Astrocyte (in vitro differentiated cells and primary cell): ENCODE data around the gene PARD3B. TPM values are rescaled to one million over a fixed set of nuclear protein-coding genes. Genes with fewer than 3 reads are reported as not detected.

Experiments used
- DNase-seq: peaks from one replicate; pipeline ENCODE4 v3.0.0-alpha.2; 2010; ENCODE audit warnings: low read depth
- FAIRE-seq: peaks from 2 replicates; lab custom pipeline; 2011; peaks lifted over from hg19 to GRCh38; lab: Jason Lieb, UNC
- H2AFZ ChIP-seq: 2 replicates; pipeline ENCODE4 v1.6.0; 2012; ENCODE audit warnings: low read depth, low read length, inconsistent platforms
- H3K27ac ChIP-seq: 2 replicates; pipeline ENCODE4 v1.5.1; 2011; ENCODE audit warnings: low read depth, low read length, inconsistent platforms
- H3K27me3 ChIP-seq: 2 replicates; pipeline ENCODE4 v1.6.0; 2011; ENCODE audit warnings: low read length, inconsistent platforms; ENCODE audit not compliant: insufficient read depth
- H3K36me3 ChIP-seq: 2 replicates; pipeline ENCODE4 v1.5.1; 2011; ENCODE audit warnings: low read length, inconsistent platforms; ENCODE audit not compliant: insufficient read depth
- H3K4me1 ChIP-seq: 2 replicates; pipeline ENCODE4 v1.5.1; 2011; ENCODE audit warnings: low read length, inconsistent platforms; ENCODE audit not compliant: insufficient read depth
- H3K4me2 ChIP-seq: 2 replicates; pipeline ENCODE4 v1.6.0; 2012; ENCODE audit warnings: low read length, inconsistent platforms
- H3K4me3 ChIP-seq: 2 replicates; pipeline ENCODE4 v1.5.1; 2011; ENCODE audit warnings: low read depth, mild to moderate bottlenecking, low read length, inconsistent platforms; ENCODE audit not compliant: insufficient read depth
- H3K79me2 ChIP-seq: 2 replicates; pipeline ENCODE4 v1.6.0; 2012; ENCODE audit warnings: mild to moderate bottlenecking, low read length, inconsistent platforms; ENCODE audit not compliant: insufficient read depth
- H3K9ac ChIP-seq: 2 replicates; pipeline ENCODE4 v1.6.0; 2012; ENCODE audit warnings: mild to moderate bottlenecking, low read length, inconsistent platforms
- H3K9me3 ChIP-seq: 2 replicates; pipeline ENCODE4 v1.5.1; 2012; ENCODE audit warnings: low read depth, mild to moderate bottlenecking, low read length, inconsistent platforms; ENCODE audit not compliant: insufficient read depth
- H4K20me1 ChIP-seq: 2 replicates; pipeline ENCODE4 v1.6.0; 2012; ENCODE audit warnings: low read length, inconsistent platforms; ENCODE audit not compliant: insufficient read depth
- H3K27ac Mint-ChIP-seq: one replicate; pipeline ENCODE4 v1.8.0; 2021; ENCODE audit warnings: mild to moderate bottlenecking, mixed read lengths; ENCODE audit not compliant: unreplicated experiment
- H3K27me3 Mint-ChIP-seq: one replicate; pipeline ENCODE4 v1.8.0; 2021; ENCODE audit warnings: low read depth, mixed read lengths; ENCODE audit not compliant: unreplicated experiment
- H3K36me3 Mint-ChIP-seq: one replicate; pipeline ENCODE4 v1.8.0; 2021; ENCODE audit warnings: low read depth, mixed read lengths; ENCODE audit not compliant: unreplicated experiment
- H3K4me1 Mint-ChIP-seq: one replicate; pipeline ENCODE4 v1.8.0; 2021; ENCODE audit warnings: low read depth, mixed read lengths; ENCODE audit not compliant: unreplicated experiment
- H3K4me3 Mint-ChIP-seq: one replicate; pipeline ENCODE4 v1.8.0; 2021; ENCODE audit warnings: mild to moderate bottlenecking, moderate library complexity, mixed read lengths; ENCODE audit not compliant: unreplicated experiment
- H3K9me3 Mint-ChIP-seq: one replicate; pipeline ENCODE4 v1.8.0; 2021; ENCODE audit warnings: mild to moderate bottlenecking, mixed read lengths; ENCODE audit not compliant: unreplicated experiment
- EZH2 ChIP-seq: IDR thresholded peaks from 2 replicates; pipeline ENCODE4 v1.6.1; 2012; ENCODE audit warnings: mild to moderate bottlenecking, low read length, inconsistent platforms; ENCODE audit not compliant: insufficient read depth
- total RNA-seq: library from RNA; stranded (reverse); gene quantifications from 2 replicates; pipeline ENCODE4 v1.2.1, GENCODE V29; 2021
- TF ChIP-seq, protein P1 (sequence below): IDR thresholded peaks from 2 replicates; pipeline ENCODE4 v1.5.1; 2011; ENCODE audit warnings: low read depth, mild to moderate bottlenecking, inconsistent platforms, low read length, moderate library complexity; ENCODE audit not compliant: insufficient read depth

PARD3B gene
- total RNA-seq, 1 donor from 2014 or later: 6.5 TPM

DNA sequence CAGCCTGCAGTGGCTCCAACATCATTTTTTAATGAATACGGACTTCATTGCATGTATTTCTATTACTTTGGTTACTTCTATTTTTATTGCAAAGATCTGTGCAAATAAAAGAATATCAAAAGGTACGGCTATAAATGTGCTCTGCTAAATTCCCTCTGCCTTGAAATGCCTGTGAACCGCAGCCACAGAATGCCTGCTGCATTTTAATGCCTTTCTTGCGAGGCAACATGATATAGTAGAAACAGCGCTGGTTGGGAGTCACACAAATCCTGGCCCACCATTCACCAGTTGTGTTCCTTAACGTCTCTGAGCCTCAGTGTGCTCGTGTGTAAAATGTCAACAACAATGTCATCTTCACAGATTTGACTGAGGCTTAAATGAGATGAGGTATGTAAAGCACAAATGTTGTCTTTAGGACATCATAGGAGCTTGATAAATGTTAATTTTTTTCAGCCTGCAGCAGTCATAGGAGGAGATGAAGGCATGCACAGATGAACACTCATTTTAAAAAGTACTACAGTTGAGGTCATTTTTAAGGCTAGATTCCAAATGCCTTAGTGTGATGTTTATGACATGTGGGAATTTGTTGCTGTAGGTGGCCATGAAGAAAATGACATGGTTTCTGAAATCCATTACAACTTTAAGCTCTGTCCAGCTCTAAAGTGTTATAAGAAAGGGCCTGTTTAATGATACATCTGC, 949.4 kb downstream of the PARD3B start:
- H3K36me3 ChIP-seq: no peaks in the 10 kb centered on the region
- H3K9me3 Mint-ChIP-seq: peaks cover 3% of the 10 kb centered on the region
- H2AFZ ChIP-seq: no peak overlapping the region
- no peak for DNase-seq
- H3K36me3 Mint-ChIP-seq: peaks cover 1% of the 10 kb centered on the region
- no peaks in the 10 kb centered on the region for H4K20me1 ChIP-seq
- H3K4me3 Mint-ChIP-seq: no peak overlapping the region
- H3K27ac ChIP-seq: no peak overlapping the region
- TF ChIP-seq, protein P1, sequence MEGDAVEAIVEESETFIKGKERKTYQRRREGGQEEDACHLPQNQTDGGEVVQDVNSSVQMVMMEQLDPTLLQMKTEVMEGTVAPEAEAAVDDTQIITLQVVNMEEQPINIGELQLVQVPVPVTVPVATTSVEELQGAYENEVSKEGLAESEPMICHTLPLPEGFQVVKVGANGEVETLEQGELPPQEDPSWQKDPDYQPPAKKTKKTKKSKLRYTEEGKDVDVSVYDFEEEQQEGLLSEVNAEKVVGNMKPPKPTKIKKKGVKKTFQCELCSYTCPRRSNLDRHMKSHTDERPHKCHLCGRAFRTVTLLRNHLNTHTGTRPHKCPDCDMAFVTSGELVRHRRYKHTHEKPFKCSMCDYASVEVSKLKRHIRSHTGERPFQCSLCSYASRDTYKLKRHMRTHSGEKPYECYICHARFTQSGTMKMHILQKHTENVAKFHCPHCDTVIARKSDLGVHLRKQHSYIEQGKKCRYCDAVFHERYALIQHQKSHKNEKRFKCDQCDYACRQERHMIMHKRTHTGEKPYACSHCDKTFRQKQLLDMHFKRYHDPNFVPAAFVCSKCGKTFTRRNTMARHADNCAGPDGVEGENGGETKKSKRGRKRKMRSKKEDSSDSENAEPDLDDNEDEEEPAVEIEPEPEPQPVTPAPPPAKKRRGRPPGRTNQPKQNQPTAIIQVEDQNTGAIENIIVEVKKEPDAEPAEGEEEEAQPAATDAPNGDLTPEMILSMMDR: no peak
- no peak for TF ChIP-seq EZH2
- H3K27me3 ChIP-seq: no peaks in the 10 kb centered on the region
- peaks cover 23% of the 10 kb centered on the region for H3K4me1 Mint-ChIP-seq
- no peaks in the 10 kb centered on the region for H3K9me3 ChIP-seq
- peak; percentile 71 for FAIRE-seq
- H3K79me2 ChIP-seq: no peaks in the 10 kb centered on the region
- peak overlapping the region; percentile 87 for H3K27ac Mint-ChIP-seq
- no peak overlapping the region for H3K4me2 ChIP-seq
- H3K9ac ChIP-seq: no peak overlapping the region
- H3K4me1 ChIP-seq: peaks cover 10% of the 10 kb centered on the region
- no peaks in the 10 kb centered on the region for H3K27me3 Mint-ChIP-seq
- H3K4me3 ChIP-seq: no peak overlapping the region

DNA sequence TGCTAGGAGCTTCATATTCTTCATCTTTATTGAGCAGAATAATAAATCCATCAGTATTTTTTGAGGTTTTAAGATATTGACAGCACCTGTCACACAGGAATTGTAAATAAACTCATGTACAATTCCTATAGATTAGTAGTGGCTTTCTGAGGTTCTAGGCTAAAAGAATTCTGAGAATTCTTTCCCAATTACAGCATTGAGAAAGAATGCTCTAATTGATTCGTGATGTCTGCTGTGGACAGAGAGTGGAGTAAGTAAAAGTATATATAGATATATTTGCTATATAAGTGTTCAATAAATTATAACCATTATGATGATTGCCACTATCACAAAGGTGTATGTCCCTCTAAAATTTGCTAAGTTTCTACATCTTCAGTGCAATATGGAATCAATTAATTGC, 950.5 kb downstream of the PARD3B start:
- no peaks in the 10 kb centered on the region for H3K79me2 ChIP-seq
- Mint-ChIP-seq H3K4me1 (peaks cover 23% of the 10 kb centered on the region), H3K27me3 (no peaks in the 10 kb centered on the region), H3K36me3 (peaks cover 1% of the 10 kb centered on the region), H3K4me3 (no peak overlapping the region), H3K9me3 (peaks cover 3% of the 10 kb centered on the region), H3K27ac (peak overlapping the region; percentile 87)
- no peak overlapping the region for H3K27ac ChIP-seq
- H3K4me1 ChIP-seq: peaks cover 10% of the 10 kb centered on the region
- DNase-seq (no peak), FAIRE-seq (no peak)
- no peak overlapping the region for H3K4me2 ChIP-seq
- H4K20me1 ChIP-seq: no peaks in the 10 kb centered on the region
- no peak overlapping the region for H3K4me3 ChIP-seq
- no peaks in the 10 kb centered on the region for H3K27me3 ChIP-seq
- TF ChIP-seq, protein P1: no peak
- no peak for TF ChIP-seq EZH2
- H3K9me3 ChIP-seq: no peaks in the 10 kb centered on the region
- no peaks in the 10 kb centered on the region for H3K36me3 ChIP-seq
- H2AFZ ChIP-seq: no peak overlapping the region
- H3K9ac ChIP-seq: no peak overlapping the region

DNA sequence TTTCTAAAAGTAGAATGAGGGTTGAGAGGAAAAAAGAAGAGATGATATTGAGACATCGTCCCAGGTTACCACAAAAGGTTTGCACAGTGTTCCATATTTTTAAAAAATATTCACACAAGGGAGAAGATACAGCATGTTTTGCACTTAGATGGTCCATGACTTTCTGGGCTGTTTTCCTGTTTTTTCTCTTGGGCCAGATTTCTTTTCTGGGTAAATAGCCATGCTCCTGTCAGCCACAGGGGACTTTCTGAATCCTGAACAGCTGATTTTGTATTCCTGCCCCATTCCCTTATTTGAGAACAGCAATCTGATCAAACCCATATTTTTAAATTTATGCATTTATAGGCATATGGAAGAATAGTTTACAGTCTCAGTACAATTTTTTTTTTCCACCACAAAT, 951.1 kb downstream of the PARD3B start:
- H3K4me1 Mint-ChIP-seq: peaks cover 23% of the 10 kb centered on the region
- no peak overlapping the region for H3K4me3 ChIP-seq
- H3K4me3 Mint-ChIP-seq: peak overlapping the region; percentile 22
- peaks cover 2% of the 10 kb centered on the region for H3K9me3 Mint-ChIP-seq
- H3K4me1 ChIP-seq: peaks cover 10% of the 10 kb centered on the region
- no peaks in the 10 kb centered on the region for H3K27me3 ChIP-seq
- peaks cover 2% of the 10 kb centered on the region for H3K36me3 Mint-ChIP-seq
- no peak overlapping the region for H3K9ac ChIP-seq
- H3K36me3 ChIP-seq: no peaks in the 10 kb centered on the region
- TF ChIP-seq, protein P1: no peak
- no peak for TF ChIP-seq EZH2
- peak overlapping the region; percentile 87 for H3K27ac Mint-ChIP-seq
- H3K27me3 Mint-ChIP-seq: no peaks in the 10 kb centered on the region
- DNase-seq (no peak), FAIRE-seq (no peak)
- H3K79me2 ChIP-seq: no peaks in the 10 kb centered on the region
- H4K20me1 ChIP-seq: no peaks in the 10 kb centered on the region
- no peaks in the 10 kb centered on the region for H3K9me3 ChIP-seq
- no peak overlapping the region for H3K4me2 ChIP-seq
- H2AFZ ChIP-seq: no peak overlapping the region
- H3K27ac ChIP-seq: no peak overlapping the region
